ENCODE data around the gene E2F4.

The E2F4 gene

DNA sequence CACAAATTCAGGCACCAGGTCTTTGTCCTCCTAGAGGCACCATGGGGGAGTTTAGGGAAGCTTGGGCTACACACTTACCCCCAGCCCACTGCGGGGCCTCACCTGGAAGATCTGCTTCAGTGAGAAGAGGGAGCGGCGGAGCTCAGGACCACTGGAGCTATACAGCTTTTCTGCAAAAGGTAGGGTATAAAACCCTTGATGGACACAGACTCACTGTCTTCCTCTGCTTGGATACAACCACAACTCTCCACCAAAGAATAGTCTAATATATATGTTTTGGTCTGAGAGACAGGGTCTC lies 46.3 kb downstream of the E2F4 start:
- FAIRE-seq, result no peak

DNA sequence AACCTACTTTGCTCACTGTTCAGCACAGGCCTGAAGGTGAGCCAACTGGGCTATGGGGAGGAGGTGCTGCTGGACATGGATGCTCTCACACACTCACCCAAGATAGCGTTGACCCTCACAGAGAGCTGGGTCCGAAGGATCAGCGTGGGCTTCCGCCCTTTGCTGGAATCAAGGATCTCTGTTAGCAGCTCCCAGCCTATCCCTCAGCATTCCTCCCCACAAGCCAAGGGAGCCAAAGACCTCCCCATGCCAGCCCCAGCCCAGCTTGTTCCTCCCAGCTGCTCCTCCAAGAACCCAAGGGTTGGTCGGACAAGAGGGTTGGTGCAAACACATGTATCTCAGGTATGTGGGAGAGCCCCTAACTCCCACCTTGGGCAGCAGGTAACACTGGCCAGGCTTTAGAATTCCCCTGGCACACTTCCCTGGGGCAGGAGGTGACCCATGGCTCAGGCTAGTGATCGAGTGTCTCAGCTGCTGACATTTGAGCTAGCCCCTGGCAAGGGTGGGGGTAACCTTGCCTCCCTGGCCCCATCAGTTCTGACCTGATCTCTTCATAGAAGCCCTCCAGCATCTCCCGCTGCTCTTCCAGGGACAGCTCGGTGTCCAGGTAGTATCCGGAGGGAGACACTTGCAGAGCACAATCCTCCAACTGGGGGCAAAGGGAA lies 47.0 kb downstream of the E2F4 start:
- FAIRE-seq, result no peak

DNA sequence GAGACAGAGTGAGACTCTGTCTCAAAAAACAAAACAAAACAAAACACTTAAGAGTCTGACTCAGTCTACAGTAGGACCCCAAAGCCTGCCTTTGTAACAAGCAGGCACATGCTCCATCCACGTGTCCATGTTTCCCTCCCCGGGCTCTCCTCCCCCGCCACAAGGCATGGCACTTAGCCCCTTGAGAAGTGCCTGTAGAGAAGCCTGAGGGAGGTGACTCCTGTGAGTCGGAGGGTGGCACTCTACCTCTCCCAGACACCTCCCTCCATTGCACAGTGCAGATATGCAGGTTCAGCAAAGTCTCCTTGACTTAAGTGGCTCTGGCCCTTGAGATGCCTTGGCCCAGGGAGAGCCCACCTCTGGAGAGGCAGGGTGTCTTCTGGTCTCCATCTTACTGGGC lies 48.6 kb downstream of the E2F4 start:
- FAIRE-seq, result no peak

DNA sequence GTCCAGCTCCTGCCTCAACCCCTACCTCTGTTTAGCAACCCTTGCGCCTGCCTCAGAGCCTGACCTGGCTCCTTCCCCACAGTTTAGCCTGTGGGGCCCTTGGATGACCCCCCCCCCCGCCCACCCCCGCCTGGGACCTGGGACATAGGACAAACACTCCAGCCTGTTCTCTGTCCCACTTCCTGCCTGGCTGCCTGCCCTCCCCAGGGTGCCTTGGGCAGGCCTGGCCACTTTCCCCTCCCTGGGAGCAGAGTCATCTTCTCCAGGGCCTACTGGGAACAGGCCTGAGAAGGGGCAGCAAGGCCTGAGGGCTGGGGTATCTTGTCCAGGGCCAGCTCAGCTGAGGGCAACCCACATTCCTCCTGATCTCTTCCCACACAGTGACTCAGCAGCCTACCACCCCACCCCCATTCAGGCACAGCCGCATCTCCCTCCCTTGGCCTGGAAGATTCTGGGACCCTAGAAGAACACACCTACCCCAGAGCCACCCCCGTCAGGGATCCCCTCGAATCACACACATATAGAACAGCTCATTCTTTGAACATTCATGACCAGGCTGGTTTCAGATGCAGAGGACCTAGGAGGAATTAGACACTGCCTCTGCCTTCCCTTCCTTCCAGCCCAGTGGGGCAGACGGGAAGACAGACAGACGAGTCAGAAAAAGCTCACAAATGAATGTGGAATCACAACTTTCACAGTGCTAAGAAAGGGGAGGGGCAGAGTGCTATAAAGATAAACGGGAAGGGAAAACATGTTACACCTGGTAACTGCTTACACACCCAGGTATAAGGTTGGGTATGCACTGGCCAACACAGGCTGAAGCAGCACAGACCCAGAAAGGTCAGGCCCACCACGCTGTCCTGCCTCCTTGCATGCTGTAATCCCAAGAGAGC lies 49.3 kb downstream of the E2F4 start:
- no peak for FAIRE-seq

DNA sequence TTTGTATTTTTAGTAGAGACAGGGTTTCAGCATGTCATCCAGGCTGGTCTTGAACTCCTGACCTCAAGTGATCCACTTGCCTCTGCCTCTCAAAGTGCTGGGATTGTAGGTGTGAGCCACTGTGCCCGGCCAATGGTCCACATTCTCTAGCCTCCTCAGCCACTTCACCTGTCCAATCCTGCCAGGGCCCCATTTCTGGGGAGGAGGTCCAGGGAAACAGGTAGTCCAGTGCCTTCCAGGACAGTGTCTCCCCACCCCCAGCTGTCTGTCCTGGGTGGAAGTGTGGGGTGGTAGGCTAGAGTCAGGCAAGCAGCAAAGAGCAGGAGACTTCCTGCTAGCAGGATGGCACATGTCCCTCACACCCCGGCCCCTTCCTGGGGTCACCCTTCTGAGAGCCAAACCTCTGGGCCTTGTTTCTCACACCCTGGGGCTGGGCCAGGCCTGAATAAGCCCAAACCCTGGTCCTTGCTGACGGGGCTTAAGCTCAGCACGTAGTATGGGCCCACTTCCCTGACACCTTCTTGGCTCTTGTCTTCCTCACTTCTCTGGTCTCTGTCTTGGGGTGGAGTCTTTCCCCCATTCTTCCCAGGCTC lies 50.3 kb downstream of the E2F4 start:
- FAIRE-seq, result no peak

DNA sequence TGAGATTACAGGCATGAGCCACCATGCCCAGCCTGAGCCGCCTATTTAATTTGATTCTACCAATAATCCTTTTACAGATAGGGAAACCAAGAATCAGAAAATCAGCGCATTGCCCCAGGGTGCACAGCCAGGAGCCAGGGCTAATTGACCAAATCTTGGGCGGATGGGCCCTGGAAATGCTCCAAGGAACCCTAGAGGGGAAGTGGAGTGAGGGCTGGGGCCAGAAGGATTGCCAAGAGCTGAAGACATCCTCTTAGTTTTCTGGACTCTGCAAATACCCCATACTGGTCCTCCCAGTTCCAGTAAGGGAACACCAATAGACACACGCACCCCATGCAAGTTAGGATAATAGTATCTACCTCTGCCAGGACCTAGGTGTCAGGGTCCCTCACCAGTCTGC lies 51.5 kb downstream of the E2F4 start:
- no peak for FAIRE-seq

DNA sequence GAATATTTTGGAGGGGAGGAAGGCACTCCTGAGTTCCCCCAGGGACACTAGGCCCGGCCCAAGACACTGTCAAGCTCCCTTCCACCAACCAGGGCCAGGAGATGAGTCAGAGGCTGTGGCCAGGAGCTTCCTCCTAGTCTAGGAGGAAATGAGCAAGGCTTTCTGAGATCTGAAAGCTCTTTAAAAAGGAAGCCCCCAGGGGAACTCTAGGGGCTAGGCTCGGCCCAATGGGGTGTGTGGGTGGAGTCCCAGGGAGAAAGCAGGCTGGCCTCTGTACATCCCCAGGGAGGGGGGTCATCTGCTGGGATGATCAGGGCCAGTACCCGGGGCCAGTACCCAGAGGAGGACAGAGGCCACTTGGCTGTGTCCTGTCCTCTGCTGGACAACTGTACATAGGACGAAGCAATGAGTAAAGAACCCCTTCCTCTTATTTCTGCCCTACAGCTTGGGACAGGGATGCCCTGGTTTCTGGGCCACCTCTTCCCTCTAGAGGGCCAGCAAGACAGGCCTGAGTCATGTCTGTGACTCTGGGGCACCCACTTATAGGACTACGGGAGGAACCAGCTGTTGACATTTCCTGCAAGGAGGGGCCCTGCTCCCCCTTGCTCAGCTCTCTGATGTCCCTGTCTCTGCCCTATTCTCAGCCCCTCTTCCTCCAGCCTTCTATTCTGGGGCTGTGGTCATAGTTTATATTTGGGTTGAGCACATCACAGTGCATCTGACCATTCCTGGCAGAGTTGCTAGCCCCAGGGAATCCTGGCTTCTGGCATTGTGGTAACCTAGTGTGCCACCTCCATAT lies 52.6 kb downstream of the E2F4 start:
- no peak for FAIRE-seq

DNA sequence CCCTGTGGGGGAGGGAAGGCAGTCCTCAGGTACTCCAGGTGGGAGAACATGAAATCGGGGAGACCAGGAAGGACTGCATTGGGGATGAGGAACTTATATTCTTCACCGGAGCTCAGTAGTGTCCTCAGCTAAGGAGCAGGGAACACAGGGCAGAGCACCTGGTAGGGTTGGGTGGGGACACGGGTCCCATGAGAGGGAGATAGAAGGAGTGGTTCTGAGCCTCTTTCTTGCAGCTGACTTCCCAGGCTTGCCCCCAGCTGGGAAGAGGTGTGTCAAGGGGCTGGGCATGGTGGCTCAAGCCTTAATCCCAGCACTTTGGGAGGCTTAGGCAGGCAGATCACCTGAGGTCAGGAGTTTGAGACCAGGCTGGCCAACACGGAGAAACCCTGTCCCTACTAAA lies 53.2 kb downstream of the E2F4 start:
- no peak for FAIRE-seq

DNA sequence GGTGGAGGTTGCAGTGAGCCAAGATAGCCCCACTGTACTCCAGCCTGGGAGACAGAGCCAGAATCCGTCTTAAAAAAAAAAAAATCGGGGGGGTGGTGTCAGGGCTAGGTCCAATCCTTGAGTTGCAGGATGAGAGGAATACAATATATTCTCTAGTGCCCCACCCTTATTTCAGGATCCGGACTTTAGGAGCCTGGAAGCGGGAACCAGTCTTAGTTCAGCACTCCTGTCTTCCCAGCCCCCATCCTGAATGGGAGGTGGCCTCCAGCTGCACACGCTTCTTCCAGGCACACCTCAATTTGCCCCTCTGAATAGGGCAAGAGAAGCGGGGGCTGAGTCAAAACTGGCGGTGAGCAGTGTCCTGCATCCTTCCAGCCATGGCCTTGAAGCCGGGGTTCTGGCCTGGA lies 53.7 kb downstream of the E2F4 start:
- FAIRE-seq, result no peak

DNA sequence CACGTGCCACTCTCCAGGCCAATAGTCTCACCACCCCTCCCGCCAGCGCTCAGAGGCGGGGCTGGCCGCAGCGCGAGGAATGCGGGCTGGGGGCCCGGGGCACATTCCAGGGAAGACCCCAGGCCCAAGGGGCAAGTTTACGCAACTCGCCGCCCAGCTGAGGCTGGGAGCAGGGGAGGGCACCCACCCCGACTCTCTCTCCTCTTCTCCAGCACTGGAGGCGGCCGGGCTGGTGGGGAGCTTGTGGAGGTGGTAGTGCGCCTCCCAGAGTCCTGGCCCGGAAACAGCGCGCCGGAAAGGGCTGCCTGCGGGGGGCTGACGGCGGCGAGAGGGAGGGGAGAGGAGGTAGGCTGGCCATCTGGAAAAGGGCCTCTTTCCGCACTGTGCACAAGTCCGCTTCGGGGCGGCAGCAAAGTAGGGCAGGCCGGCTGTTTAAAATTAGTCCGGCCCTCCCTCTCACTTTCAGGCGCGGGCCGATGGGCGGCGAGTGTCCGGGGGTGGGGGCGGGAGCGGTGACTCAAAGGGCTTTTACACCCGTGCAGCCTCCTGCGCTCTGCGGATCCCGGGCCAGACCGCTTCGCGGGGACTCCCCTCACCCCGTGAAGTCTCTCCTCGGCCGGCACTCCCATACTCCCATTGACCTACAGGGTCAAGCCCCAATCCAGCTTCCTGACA lies 54.3 kb downstream of the E2F4 start:
- FAIRE-seq, result no peak

DNA sequence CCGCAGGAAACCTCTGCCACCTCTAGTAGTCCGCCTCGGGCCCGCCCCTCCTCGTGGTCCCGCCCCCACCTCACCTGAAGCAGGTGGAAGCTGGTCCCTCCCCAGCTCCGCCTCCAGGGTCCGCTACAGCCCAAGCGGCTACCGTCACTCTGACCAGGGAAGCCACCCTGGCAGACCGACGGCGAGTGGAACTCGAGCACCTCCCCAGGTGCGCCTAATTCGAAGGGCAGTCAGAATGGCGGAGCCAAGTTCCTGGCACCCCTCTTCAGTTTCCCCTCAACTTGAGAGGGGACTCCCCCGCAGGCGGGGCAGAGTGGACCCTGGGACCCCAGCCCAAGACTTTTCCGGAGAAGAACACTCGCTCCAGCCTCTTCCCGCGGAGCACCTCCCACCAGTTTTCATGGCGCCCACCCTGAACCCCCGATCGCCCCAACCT lies 54.8 kb downstream of the E2F4 start:
- FAIRE-seq, result no peak

DNA sequence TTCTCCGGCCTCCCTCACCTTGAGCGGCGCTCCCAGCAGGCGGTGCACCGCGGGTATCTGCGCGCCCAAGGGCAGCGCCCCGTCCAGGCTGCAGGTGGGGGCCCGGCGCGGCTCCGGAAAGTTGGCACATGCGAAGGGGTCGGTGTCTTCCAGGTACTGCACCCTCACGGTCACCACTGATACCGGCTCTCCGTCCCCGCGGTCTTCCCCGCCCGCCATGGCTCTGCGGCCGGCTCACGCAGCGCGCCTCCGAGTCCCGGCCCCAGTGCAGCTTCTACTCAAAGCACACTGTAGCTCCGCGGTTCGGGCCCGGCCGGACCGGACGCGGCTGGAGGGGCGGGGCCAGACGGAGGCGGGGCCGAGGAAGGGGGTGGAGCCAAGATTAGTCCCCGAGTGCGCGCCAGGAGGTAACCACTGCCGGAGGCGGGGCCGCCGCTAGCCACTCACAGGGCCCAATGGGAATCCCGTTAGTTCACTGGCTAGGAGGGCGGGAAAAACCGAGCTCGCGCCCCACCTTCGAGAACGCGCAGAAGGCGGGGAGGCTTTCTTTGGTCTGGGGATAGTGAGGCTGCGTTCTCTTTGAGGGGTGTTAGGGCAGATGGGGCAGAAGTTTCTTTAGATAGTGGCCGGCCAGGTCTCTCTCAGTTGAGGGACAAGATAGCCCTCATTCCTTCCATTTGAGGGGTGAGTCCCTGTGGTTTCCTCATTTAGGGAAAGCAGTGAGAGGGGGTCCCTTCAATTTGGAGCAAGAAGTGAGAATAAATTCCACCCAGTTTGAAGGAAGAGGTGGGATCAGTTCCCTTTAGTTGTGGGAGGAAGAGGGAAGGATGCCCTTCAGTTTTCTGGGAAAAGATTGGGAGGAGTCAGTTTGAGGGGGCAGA lies 55.5 kb downstream of the E2F4 start, which contains the start of gene FHOD1:
Gene FHOD1 (minus strand): TSS at position 290 of the 881 bp plus-strand sequence. CDS start 71 bp downstream, at position 219.
- FAIRE-seq, result no peak

DNA sequence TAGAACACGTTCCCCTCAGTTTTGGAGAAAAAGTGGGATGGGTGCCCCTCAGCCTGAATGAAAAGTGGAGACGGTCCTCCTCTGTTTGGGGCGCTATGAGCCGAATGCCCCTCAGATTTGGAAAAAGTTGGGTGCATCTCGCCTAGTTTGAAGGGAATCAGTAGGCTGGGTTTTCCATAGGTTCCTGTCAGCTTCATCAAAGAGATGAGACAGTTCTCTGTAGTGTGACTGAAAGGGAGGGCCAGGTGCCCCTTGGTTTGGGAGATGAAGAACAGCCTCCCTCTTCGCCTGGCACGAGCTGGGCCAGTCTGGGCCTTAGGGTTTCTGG lies 56.1 kb downstream of the E2F4 start:
- FAIRE-seq, result no peak
